NCI-H510A treated with DMSO at 0.1 percent for 48 hours (cell line): ENCODE results near the gene COP1.
"Not testable (repeated sequence)": the region's sequence is repeated elsewhere in the genome, so short reads cannot be mapped to it uniquely, and the experiment has no call there.

Source experiments
- DNase-seq: peaks from one replicate; lab custom pipeline; 2025; lab: John Stamatoyannopoulos, UW

Gene COP1

DNA sequence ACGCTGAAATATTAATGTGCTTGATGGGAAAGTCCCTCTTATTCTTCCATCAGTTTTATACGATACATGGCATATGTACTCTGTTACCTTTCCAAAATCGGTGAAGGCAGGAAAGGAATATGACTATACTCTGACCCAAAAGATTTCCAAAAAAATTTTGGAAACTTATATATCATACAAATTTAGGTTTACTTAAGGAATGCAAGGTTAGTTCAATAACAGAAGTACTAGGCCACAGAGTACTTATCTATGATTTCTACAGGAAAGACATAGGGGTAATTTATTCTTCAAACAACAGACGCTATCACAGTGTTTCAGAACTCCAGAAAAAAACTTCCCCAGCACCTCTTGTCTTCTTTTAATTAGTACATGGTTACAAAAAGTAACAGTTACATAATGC, 84.8 kb downstream of the COP1 start:
- DNase-seq: no peak

GRCh38 chr1:176119549-176119948, 87.5 kb downstream of the COP1 start:
- no peak for DNase-seq

DNA sequence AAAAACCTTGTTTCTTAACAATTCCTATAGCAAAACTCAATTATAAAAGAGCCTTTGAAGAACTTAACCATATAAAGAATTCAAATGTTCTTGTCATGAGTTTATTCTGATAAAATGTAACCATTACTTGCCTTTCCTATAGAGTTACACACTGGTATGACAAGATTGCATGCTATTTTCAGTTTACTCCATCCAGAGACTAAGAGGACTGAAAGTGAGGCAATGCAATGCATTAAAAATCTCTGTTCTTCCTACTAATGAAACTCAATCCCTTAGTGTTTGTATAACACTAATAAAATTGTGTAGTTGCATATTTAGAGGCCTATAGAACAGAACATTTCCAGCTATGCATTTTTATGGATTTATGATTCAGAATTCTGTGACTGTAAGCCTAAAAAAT, 88.1 kb downstream of the COP1 start:
- no peak for DNase-seq

DNA sequence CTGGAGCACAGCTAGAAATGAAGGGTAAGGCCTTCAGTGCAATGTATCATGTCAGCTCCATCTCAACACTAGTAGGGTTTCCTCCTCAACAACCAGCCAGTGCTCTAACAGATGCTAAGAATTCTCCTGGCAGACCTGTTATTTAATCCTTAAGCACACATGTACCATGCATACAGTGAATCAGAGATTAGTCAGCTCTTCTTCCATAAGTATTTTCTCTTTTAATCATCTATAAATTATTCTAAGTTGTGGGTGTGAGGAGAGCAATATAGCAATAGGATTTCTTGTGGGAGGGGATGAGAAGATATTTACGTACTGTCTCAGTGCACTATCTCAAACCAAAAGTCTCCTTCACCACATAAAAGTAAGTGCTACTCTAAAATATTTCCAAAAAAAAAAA, 95.3 kb downstream of the COP1 start:
- DNase-seq: no peak

DNA sequence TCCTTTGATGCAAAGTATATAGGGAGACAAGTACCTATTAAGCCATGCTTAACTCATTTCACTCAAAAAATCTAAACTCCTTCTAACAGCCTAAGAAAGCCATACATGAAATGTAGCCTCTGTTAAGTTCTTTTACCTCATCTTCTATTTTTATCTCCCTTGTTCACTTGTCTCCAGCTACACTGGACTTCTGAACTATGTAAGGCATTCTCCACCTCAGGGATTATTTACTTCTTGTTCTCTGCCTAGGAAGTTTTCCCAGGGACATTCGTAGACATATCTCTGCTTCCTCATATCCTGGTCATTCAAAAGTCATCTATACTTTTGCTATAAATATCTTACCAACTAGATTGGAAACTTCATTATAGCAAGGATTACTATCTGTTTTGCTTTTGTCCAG, 96.9 kb downstream of the COP1 start:
- no peak for DNase-seq

DNA sequence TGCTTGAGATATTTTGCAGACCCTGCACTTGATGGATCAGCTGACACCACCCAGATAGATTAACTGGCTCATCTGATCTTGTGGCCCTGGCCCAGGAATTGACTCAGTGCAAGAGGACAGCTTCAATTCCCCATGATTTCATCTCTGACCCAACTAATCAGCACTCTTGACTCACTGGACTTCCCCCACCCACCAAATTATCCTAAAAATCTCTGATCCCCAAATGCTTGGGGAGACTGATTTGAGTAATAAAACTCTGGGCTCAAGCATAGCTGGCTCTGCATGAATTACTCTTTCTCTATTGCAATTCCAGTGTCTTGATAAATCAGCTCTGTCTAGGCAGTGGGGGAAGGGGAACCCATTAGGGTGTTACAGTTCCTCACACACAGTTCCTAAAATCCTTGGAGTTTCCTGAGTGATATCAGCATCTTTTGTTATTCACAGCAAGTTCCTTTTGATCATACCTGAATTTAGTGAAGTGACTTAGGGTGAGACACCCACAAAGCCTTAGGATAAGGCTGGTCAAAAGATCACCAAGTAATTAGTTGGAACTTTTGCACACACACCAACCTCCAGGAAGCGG, 104.2 kb downstream of the COP1 start:
- DNase-seq: no peak

GRCh38 chr1:176101951-176102642, 105.0 kb downstream of the COP1 start:
- DNase-seq: no peak

DNA sequence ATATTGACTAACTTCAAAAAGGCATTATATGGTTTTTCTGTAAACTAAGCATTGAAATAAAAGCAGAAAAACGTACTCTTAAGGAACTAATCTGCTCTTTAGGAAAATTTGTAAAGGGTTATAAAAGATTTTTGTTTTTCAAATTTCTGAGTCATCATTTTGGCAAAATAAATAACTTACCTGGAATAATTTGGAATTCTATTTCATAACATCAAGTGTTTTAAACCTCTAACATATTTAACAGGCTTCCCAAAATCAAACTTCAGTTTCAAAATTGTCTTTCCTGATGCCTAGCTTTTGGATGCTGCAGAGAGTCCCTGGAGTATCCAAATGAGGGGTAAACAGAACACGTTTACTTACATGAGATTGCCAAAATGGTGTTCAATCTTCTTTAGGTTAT, 108.5 kb downstream of the COP1 start:
- no peak for DNase-seq

DNA sequence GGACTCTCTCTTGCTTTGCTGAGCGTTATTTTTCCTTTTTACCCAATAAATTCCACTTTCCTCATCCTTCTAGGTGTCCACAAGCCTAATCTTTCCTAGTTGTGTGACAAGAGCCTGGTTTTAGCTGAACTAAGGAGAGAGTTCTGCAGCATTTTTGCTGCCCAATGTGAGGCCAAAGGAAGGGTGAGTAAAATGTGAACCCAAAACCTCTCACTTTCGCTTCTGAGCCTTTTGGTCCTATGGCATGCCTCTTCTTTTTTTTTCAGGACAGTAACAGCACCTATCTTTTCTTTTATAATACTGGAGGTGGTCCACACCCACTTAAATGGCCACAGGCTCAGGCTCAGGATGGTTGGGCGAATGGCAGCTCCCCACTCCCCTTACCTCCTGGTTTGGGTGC, 111.1 kb downstream of the COP1 start:
- DNase-seq: no peak

DNA sequence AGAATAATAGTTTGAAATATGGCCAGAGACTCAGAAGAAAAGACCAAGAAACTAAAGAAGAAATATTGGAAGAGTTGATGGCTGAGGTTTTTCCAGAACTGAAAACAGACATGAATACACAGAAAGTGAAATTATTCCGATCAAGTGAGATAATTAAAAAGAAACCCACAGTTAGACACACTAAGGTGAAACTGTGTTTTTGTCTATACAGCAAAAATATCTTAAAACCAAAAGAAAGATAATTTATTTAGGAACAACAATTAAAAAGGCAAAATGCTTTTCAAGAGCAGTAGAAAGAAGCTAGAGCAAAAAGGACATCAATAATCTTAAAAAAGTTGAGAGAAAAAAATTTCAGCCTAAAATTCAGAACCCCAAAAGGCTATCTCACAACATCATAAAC, 116.3 kb downstream of the COP1 start:
- DNase-seq: no peak

DNA sequence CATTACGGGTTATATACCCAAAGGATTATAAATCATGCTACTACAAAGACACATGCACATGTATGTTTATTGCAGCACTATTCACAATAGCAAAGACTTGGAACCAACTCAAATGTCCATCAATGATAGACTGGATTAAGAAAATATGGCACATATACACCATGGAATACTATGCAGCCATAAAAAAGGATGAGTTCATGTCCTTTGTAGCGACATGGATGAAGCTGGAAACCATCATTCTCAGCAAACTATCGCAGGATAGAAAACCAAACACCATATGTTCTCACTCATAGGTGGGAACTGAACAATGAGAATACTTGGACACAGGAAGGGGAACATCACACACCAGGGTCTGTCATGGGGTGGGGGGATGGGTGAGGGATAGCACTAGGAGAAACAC, 119.3 kb downstream of the COP1 start:
- DNase-seq: not testable (repeated sequence)

DNA sequence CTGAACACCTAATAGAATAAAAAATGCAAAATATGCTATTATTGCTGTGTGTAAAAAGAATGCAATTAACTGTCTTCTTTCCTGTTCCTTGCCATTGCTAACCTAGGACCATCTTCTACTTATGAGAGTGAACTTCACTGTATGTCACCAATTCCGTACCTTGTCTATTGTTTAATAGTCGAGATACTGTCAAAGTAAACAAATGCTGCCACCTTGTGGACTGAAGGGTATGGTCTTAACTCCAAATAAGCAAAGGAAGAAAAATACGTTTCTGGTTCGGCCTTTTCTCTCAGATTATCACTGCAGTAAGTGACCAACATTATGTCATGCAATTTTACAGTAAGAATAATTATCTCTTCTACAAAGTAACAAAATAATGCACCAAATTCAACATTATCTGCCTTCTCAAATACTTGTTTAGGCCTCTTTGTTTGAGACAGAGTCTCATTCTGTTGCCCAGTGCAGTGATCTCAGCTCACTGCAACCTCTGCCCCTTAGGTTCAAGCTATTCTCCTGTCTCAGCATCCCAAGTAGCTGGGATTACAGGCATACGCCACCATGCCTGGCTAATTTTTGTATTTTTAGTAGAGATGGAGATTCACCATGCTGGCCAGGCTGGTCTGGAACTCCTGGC, 133.4 kb downstream of the COP1 start:
- DNase-seq: peak; percentile 84

DNA sequence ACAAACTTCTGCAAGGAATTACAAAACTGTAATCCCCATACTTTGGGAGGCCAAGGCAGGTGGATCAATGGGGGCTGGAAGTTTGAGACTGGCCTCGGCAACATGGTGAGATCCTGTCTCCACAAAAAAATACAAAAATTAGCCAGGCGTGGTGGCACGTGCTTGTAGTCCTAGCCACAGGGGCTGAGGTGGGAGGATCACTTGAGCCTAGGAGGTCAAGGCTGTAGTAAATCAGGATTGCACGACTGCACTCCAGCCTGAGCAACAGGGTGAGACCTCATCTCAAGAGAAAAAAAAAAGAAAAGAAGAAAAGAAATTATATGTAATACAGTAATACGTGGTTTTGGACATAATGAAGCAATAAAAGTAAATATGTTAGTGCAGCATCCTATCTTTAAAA, 138.2 kb downstream of the COP1 start:
- DNase-seq: no peak

- no peak for DNase-seq
Measured at GRCh38 chr1:176068256-176068655, 138.8 kb downstream of the COP1 start.

GRCh38 chr1:176066709-176067108, 140.4 kb downstream of the COP1 start:
- no peak for DNase-seq

DNA sequence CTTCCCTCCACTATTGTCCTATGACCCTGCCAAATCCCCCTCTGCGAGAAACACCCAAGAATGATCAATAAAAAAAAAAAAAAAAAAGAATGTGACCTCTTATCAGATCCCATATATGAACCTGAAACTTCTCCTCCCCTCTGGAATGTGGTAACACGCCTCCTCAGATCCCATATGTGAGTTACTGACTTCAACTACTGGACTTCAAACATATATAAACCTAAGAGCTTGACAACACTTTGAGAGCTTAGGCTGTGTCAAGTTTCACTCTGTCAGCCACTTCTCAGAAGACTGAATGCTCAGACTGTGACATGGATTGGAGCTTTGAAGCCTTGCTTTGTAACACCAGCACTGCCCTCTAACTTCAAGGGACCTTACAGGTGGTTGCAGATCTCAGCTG, 148.4 kb downstream of the COP1 start:
- peak; percentile 43 for DNase-seq

- DNase-seq: no peak
Measured at GRCh38 chr1:176056312-176056711, 150.8 kb downstream of the COP1 start.

- no peak for DNase-seq
Measured at GRCh38 chr1:176055398-176055797, 151.7 kb downstream of the COP1 start.

DNA sequence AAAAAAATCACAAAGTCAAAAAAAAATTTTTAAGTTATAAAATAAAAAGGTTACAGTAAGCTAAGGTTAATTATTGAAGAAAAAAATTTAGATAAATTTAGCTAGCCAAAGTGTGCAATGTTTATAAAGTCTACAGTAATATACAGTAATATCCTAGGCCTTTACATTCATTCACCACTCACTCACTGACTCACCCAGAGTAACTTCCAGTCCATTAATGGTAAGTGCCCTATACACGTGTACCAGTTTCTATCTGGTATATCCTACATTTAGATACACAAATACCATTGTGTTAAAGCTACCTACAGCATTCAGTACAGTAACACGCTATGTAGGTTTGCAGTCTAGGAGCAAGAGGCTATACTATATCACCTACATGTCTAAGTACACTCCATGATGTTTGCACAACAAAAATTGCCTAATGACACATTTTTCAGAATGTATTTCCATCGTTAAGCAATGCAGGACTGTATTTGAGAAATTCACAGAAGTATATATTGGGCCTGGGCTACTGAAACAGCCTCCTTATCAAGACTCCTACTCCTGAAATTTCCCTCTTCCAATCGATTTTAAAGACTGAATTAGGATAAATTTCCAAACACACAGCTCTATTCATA, 155.1 kb downstream of the COP1 start:
- no peak for DNase-seq

- no peak for DNase-seq
Measured at GRCh38 chr1:176051402-176051801, 155.7 kb downstream of the COP1 start.

GRCh38 chr1:176049582-176049981, 157.5 kb downstream of the COP1 start:
- no peak for DNase-seq

- DNase-seq: no peak
Measured at GRCh38 chr1:176046926-176047325, 160.2 kb downstream of the COP1 start.

DNA sequence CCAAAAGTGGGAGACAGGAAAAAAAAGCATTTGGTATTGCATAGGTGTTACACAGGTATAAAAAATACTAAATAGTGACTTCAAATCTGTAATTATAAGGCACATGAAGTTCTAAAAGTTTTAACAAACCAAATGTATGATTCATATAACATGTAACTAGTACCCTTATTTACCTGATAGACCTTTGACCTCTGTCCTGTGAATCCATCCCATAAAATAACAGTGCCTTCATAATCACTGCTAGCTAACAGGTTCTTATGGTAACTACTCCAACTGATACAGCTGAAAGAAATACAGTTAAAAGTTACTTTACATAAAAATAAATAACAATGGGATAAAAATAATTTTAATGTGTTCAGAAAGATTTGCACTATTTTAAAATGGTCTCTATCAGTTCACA, 163.5 kb downstream of the COP1 start:
- no peak for DNase-seq
